ENCODE data around the gene SORL1. TPM values are rescaled to one million over a fixed set of nuclear protein-coding genes. Genes with fewer than 3 reads are reported as not detected.

Gene SORL1
- total RNA-seq, 1 donor from 2014 or later, result 38.3 TPM

GRCh38 chr11:121544956-121545355 lies 92.8 kb downstream of the SORL1 start:
- H3K4me1 ChIP-seq, result no peaks in the 10 kb centered on the region

GRCh38 chr11:121547574-121547973 lies 95.5 kb downstream of the SORL1 start:
- intact Hi-C loops (cut with DNase I), result loop anchor here (5.0 kb wide), 1 partner anchor 275 kb away; no protein-coding TSS in a partner anchor
- no peaks in the 10 kb centered on the region for H3K27me3 ChIP-seq
- no peak overlapping the region for H3K27ac ChIP-seq
- TF ChIP-seq POLR2A (IDR thresholded peaks at IDR 0.05), result no peak
- TF ChIP-seq, protein P1, sequence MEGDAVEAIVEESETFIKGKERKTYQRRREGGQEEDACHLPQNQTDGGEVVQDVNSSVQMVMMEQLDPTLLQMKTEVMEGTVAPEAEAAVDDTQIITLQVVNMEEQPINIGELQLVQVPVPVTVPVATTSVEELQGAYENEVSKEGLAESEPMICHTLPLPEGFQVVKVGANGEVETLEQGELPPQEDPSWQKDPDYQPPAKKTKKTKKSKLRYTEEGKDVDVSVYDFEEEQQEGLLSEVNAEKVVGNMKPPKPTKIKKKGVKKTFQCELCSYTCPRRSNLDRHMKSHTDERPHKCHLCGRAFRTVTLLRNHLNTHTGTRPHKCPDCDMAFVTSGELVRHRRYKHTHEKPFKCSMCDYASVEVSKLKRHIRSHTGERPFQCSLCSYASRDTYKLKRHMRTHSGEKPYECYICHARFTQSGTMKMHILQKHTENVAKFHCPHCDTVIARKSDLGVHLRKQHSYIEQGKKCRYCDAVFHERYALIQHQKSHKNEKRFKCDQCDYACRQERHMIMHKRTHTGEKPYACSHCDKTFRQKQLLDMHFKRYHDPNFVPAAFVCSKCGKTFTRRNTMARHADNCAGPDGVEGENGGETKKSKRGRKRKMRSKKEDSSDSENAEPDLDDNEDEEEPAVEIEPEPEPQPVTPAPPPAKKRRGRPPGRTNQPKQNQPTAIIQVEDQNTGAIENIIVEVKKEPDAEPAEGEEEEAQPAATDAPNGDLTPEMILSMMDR (IDR thresholded peaks at IDR 0.05), result no peak
- TF ChIP-seq POLR2AphosphoS5 (IDR thresholded peaks at IDR 0.05; ENCODE audit: insufficient read depth in 1 of 2, low read depth in 1 of 2), result no peak
- H3K36me3 ChIP-seq, result peaks cover 0 to 3% of the 10 kb centered on the region in 2 donors
- no peak overlapping the region for H3K4me3 ChIP-seq
- DNase-seq (ENCODE audit: extremely low spot score in 2 of 2), result no peak
- H3K9me3 ChIP-seq, result no peaks in the 10 kb centered on the region
- H3K4me1 ChIP-seq, result no peaks in the 10 kb centered on the region

More at GRCh38 chr11:121544956-121545355, 92.8 kb downstream of the SORL1 start:
- Histone ChIP-seq H3K27me3 (no peaks in the 10 kb centered on the region), H3K9me3 (no peaks in the 10 kb centered on the region), H3K27ac (no peak overlapping the region), H3K4me3 (no peak overlapping the region), H3K36me3 (peaks cover 0 to 3% of the 10 kb centered on the region in 2 donors)
- intact Hi-C loops (cut with DNase I), result loop anchor here (5.0 kb wide), 1 partner anchor 277 kb away; no protein-coding TSS in a partner anchor
- TF ChIP-seq POLR2AphosphoS5 (IDR thresholded peaks at IDR 0.05; ENCODE audit: insufficient read depth in 1 of 2, low read depth in 1 of 2) (no peak), POLR2A (IDR thresholded peaks at IDR 0.05) (no peak)
- TF ChIP-seq, protein P1 (IDR thresholded peaks at IDR 0.05), result no peak
- peak in 1 of 2 donors; percentile 78 for DNase-seq (ENCODE audit: extremely low spot score in 2 of 2)

GRCh38 chr11:121550247-121551030 lies 98.3 kb downstream of the SORL1 start:
- no peaks in the 10 kb centered on the region for H3K27me3 ChIP-seq
- DNase-seq (ENCODE audit: extremely low spot score in 2 of 2), result peak in 1 of 2 donors; percentile 67
- no peaks in the 10 kb centered on the region for H3K4me1 ChIP-seq
- no peak overlapping the region for H3K27ac ChIP-seq
- H3K9me3 ChIP-seq, result no peaks in the 10 kb centered on the region
- intact Hi-C loops (cut with DNase I), result no loop called here
- H3K4me3 ChIP-seq, result no peak overlapping the region
- H3K36me3 ChIP-seq, result no peaks in the 10 kb centered on the region
- TF ChIP-seq POLR2A (IDR thresholded peaks at IDR 0.05) (no peak), POLR2AphosphoS5 (IDR thresholded peaks at IDR 0.05; ENCODE audit: insufficient read depth in 1 of 2, low read depth in 1 of 2) (no peak)
- TF ChIP-seq, protein P1 (IDR thresholded peaks at IDR 0.05), result no peak

DNA sequence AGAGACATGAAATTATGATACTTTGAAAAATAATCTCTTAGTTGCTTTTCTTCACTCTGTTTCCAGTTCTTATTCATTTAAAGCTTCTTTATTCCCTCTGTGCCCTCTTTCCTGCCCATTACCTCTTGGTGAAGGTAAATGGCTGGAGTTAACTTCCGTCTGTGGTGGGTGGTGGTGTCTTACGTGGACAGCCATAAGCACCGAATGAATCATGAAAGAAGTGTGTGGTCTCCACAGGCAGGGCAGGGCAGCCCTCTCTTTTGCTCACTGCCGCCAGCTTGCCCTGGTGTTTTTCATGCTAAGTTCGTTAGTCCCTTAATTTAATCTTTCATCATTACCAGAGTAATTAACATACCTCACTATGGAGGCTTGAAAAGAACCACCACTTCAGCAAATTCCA lies 99.3 kb downstream of the SORL1 start:
- no peak overlapping the region for H3K27ac ChIP-seq
- H3K36me3 ChIP-seq, result no peaks in the 10 kb centered on the region
- TF ChIP-seq POLR2AphosphoS5 (IDR thresholded peaks at IDR 0.05; ENCODE audit: insufficient read depth in 1 of 2, low read depth in 1 of 2), result no peak
- TF ChIP-seq, protein P1 (IDR thresholded peaks at IDR 0.05), result no peak
- TF ChIP-seq POLR2A (IDR thresholded peaks at IDR 0.05), result no peak
- no peaks in the 10 kb centered on the region for H3K4me1 ChIP-seq
- no peaks in the 10 kb centered on the region for H3K9me3 ChIP-seq
- H3K27me3 ChIP-seq, result no peaks in the 10 kb centered on the region
- no peak overlapping the region for H3K4me3 ChIP-seq
- DNase-seq (ENCODE audit: extremely low spot score in 2 of 2), result peak in 1 of 2 donors; percentile 37
- intact Hi-C loops (cut with DNase I), result no loop called here

GRCh38 chr11:121552154-121552553 lies 100.0 kb downstream of the SORL1 start:
- intact Hi-C loops (cut with DNase I), result no loop called here
- Histone ChIP-seq H3K4me1 (no peaks in the 10 kb centered on the region), H3K4me3 (no peak overlapping the region), H3K27me3 (no peaks in the 10 kb centered on the region), H3K36me3 (no peaks in the 10 kb centered on the region), H3K27ac (no peak overlapping the region), H3K9me3 (no peaks in the 10 kb centered on the region)
- peak in 1 of 2 donors; percentile 5 for DNase-seq (ENCODE audit: extremely low spot score in 2 of 2)
- TF ChIP-seq, protein P1 (IDR thresholded peaks at IDR 0.05), result no peak
- TF ChIP-seq POLR2AphosphoS5 (IDR thresholded peaks at IDR 0.05; ENCODE audit: insufficient read depth in 1 of 2, low read depth in 1 of 2) (no peak), POLR2A (IDR thresholded peaks at IDR 0.05) (no peak)
